Measurements from ENCODE around the gene SSUH2. TPM values are rescaled to one million over a fixed set of nuclear protein-coding genes. Genes with fewer than 3 reads are reported as not detected.

SSUH2 gene
- total and polyA plus RNA-seq, 2 of the 13 experiments (the other 11 are each of a cell fraction or from before 2014, with no cell fraction given), result 38.1 to 136 TPM

DNA sequence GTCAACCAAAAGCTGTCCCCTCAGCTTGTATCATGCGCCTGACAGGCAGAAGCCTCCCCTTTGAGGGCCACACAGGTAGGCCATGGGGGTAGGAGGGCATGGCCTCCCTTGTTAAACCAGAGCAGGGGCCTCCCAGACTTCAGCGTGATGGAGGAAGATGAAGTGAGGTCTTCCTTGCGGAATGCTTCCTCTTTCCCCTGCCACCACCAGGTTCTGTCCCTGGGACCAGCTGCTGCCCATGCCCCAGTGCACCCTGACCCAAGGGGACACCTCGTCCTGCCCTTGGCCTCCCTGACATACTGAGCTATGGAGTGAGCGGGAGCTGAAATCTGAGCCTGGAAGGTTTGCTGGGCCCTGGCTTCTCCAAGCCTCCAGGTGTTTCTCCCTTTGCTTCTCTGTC lies 26.7 kb downstream of the SSUH2 start (continued):
- TF ChIP-seq, protein P1, sequence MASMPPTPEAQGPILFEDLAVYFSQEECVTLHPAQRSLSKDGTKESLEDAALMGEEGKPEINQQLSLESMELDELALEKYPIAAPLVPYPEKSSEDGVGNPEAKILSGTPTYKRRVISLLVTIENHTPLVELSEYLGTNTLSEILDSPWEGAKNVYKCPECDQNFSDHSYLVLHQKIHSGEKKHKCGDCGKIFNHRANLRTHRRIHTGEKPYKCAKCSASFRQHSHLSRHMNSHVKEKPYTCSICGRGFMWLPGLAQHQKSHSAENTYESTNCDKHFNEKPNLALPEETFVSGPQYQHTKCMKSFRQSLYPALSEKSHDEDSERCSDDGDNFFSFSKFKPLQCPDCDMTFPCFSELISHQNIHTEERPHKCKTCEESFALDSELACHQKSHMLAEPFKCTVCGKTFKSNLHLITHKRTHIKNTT (CRISPR knock-in tag; IDR thresholded peaks at IDR 0.05), result no peak
- no peak for TF ChIP-seq WIZ (CRISPR knock-in tag; IDR thresholded peaks at IDR 0.05)
- TF ChIP-seq, protein P2, sequence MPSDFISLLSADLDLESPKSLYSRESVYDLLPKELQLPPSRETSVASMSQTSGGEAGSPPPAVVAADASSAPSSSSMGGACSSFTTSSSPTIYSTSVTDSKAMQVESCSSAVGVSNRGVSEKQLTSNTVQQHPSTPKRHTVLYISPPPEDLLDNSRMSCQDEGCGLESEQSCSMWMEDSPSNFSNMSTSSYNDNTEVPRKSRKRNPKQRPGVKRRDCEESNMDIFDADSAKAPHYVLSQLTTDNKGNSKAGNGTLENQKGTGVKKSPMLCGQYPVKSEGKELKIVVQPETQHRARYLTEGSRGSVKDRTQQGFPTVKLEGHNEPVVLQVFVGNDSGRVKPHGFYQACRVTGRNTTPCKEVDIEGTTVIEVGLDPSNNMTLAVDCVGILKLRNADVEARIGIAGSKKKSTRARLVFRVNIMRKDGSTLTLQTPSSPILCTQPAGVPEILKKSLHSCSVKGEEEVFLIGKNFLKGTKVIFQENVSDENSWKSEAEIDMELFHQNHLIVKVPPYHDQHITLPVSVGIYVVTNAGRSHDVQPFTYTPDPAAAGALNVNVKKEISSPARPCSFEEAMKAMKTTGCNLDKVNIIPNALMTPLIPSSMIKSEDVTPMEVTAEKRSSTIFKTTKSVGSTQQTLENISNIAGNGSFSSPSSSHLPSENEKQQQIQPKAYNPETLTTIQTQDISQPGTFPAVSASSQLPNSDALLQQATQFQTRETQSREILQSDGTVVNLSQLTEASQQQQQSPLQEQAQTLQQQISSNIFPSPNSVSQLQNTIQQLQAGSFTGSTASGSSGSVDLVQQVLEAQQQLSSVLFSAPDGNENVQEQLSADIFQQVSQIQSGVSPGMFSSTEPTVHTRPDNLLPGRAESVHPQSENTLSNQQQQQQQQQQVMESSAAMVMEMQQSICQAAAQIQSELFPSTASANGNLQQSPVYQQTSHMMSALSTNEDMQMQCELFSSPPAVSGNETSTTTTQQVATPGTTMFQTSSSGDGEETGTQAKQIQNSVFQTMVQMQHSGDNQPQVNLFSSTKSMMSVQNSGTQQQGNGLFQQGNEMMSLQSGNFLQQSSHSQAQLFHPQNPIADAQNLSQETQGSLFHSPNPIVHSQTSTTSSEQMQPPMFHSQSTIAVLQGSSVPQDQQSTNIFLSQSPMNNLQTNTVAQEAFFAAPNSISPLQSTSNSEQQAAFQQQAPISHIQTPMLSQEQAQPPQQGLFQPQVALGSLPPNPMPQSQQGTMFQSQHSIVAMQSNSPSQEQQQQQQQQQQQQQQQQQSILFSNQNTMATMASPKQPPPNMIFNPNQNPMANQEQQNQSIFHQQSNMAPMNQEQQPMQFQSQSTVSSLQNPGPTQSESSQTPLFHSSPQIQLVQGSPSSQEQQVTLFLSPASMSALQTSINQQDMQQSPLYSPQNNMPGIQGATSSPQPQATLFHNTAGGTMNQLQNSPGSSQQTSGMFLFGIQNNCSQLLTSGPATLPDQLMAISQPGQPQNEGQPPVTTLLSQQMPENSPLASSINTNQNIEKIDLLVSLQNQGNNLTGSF (CRISPR knock-in tag; IDR thresholded peaks at IDR 0.05), result 0 out of 2 replicates have a peak, but pooled peaks have one; percentile 41
- TF ChIP-seq, protein P3, sequence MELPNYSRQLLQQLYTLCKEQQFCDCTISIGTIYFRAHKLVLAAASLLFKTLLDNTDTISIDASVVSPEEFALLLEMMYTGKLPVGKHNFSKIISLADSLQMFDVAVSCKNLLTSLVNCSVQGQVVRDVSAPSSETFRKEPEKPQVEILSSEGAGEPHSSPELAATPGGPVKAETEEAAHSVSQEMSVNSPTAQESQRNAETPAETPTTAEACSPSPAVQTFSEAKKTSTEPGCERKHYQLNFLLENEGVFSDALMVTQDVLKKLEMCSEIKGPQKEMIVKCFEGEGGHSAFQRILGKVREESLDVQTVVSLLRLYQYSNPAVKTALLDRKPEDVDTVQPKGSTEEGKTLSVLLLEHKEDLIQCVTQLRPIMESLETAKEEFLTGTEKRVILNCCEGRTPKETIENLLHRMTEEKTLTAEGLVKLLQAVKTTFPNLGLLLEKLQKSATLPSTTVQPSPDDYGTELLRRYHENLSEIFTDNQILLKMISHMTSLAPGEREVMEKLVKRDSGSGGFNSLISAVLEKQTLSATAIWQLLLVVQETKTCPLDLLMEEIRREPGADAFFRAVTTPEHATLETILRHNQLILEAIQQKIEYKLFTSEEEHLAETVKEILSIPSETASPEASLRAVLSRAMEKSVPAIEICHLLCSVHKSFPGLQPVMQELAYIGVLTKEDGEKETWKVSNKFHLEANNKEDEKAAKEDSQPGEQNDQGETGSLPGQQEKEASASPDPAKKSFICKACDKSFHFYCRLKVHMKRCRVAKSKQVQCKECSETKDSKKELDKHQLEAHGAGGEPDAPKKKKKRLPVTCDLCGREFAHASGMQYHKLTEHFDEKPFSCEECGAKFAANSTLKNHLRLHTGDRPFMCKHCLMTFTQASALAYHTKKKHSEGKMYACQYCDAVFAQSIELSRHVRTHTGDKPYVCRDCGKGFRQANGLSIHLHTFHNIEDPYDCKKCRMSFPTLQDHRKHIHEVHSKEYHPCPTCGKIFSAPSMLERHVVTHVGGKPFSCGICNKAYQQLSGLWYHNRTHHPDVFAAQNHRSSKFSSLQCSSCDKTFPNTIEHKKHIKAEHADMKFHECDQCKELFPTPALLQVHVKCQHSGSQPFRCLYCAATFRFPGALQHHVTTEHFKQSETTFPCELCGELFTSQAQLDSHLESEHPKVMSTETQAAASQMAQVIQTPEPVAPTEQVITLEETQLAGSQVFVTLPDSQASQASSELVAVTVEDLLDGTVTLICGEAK (IDR thresholded peaks at IDR 0.05), result no peak
- TF ChIP-seq, protein P3 (CRISPR knock-in tag; IDR thresholded peaks at IDR 0.05), result no peak
- TF ChIP-seq ZNF143 (CRISPR knock-in tag; IDR thresholded peaks at IDR 0.05), result no peak
- TF ChIP-seq FOXA3 (CRISPR knock-in tag; IDR thresholded peaks at IDR 0.05), result no peak
- TF ChIP-seq ZNF547 (CRISPR knock-in tag; IDR thresholded peaks at IDR 0.05), result no peak
- TF ChIP-seq, protein P4, sequence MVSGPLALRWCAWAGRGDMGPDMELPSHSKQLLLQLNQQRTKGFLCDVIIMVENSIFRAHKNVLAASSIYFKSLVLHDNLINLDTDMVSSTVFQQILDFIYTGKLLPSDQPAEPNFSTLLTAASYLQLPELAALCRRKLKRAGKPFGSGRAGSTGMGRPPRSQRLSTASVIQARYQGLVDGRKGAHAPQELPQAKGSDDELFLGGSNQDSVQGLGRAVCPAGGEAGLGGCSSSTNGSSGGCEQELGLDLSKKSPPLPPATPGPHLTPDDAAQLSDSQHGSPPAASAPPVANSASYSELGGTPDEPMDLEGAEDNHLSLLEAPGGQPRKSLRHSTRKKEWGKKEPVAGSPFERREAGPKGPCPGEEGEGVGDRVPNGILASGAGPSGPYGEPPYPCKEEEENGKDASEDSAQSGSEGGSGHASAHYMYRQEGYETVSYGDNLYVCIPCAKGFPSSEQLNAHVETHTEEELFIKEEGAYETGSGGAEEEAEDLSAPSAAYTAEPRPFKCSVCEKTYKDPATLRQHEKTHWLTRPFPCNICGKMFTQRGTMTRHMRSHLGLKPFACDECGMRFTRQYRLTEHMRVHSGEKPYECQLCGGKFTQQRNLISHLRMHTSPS (CRISPR knock-in tag; IDR thresholded peaks at IDR 0.05; ENCODE audit: low read depth), result no peak
- TF ChIP-seq NFRKB (IDR thresholded peaks at IDR 0.05), result no peak
- TF ChIP-seq ZBTB21 (CRISPR knock-in tag; IDR thresholded peaks at IDR 0.05), result no peak
- no peak for TF ChIP-seq ZNF17 (CRISPR knock-in tag; IDR thresholded peaks at IDR 0.05)

Measured in HepG2 (cell line).